Effector memory CD4-positive, alpha-beta T cell (primary cell): ENCODE results near the gene TOM1.
A peak's percentile ranks its signal among the peaks of the same experiment; 100 is the strongest.

ENCODE experiments used
- DNase-seq, 3 donors: peaks; one replicate each; pipeline ENCODE4 v3.0.0-alpha.2; 2020
- H3K27ac ChIP-seq: 2 replicates; pipeline ENCODE4 v1.7.0; 2013; ENCODE audit warnings: mild to moderate bottlenecking, low read length, moderate library complexity; ENCODE audit not compliant: insufficient read depth, poor library complexity, severe bottlenecking
- H3K27me3 ChIP-seq: replicated peaks from 2 replicates; pipeline ENCODE4 v1.7.0; 2013; ENCODE audit warnings: mild to moderate bottlenecking, low read length; ENCODE audit not compliant: insufficient read depth, control insufficient read depth, poor library complexity, severe bottlenecking
- H3K36me3 ChIP-seq: 2 replicates; pipeline ENCODE4 v1.7.0; 2013; ENCODE audit warnings: mild to moderate bottlenecking, low read length, moderate library complexity; ENCODE audit not compliant: control insufficient read depth, insufficient read depth
- H3K4me1 ChIP-seq: 2 replicates; pipeline ENCODE4 v1.7.0; 2013; ENCODE audit warnings: low read length, mild to moderate bottlenecking; ENCODE audit not compliant: control insufficient read depth, insufficient read depth, poor library complexity, severe bottlenecking
- H3K4me3 ChIP-seq: 2 replicates; pipeline ENCODE4 v1.7.0; 2013; ENCODE audit warnings: low read length, low read depth, mild to moderate bottlenecking; ENCODE audit not compliant: insufficient read depth, poor library complexity, severe bottlenecking
- H3K9me3 ChIP-seq: 2 replicates; pipeline ENCODE4 v1.7.0; 2013; ENCODE audit warnings: mild to moderate bottlenecking, low read length, moderate library complexity; ENCODE audit not compliant: control insufficient read depth

Gene TOM1

DNA sequence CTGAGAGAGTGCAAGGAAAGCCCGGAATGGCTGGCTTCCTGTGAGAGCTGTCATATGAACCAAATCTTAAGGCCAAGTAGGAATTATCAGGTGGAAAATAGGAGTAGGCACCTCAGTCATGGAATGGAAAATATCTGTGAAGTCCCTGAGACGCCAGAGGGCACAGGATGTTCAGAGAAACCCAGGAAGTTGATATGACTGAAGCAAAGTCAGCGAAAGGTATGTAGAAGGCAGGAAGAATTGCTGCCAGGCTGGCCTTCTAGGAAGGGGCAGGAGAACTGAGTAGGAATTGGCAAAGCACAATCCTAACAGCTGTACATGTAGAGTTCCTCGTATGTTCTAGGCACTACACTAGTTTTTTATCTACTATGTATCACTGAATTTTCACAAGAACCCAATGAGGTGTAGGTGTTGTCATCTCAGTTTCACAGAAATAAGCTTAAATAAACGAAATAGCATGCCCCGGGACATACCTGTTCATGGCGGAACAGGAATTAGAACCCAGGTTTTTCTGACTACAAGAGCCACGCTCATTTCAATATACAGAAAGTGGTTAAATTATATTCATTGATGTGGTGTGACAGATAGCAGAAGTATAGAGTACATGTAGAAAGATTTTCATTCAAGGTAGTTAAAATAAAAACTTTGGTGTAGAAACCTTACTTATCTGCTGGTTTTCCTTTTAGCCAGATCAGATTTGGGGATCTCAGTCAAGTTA is 25.4 kb upstream of the TOM1 start:
- Histone ChIP-seq H3K9me3 (no peaks in the 10 kb centered on the region), H3K27ac (no peak overlapping the region), H3K27me3 (no peaks in the 10 kb centered on the region), H3K36me3 (peaks cover 7% of the 10 kb centered on the region), H3K4me3 (no peak overlapping the region), H3K4me1 (no peaks in the 10 kb centered on the region)
- DNase-seq = no peak

DNA sequence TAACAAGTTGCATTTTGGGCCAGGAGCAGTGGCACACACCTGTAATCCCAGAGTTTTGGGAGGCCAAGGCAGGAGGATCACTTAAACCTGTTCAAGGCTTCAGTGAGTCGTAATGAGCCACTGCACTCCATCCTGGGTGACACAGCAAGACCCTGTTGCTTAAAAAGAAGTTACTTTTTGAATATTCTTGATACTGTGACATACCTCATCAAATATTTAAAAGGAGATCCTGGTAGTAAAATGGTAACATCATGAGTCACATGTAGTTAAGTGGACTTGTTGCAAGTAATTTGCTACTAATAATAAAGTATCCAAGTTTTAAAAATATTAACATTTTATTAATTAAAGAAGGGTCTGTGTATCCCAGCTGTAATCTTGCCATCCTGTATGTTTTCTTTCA is 24.1 kb upstream of the TOM1 start:
- no peaks in the 10 kb centered on the region for H3K27me3 ChIP-seq
- DNase-seq = no peak
- no peaks in the 10 kb centered on the region for H3K9me3 ChIP-seq
- H3K4me1 ChIP-seq = no peaks in the 10 kb centered on the region
- no peaks in the 10 kb centered on the region for H3K36me3 ChIP-seq
- no peak overlapping the region for H3K27ac ChIP-seq
- no peak overlapping the region for H3K4me3 ChIP-seq

DNA sequence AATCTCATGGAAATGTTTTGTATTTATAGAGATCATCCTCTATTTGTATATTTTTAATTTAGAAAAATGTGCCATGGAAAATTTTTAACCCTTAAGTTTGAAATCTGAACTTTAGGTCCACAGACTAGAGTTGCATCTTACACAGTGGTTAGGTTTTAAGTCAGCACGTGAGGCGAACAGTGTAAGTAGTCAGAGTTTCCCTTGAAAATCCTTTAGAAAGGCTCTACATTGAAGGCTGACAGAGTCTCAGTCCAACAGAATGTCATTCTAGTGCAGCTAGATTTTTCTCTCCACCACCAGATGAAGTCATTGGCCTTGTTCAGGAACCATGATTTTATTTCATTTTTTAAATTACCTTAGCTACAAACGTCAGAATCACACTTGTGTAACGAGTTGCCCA is 23.7 kb upstream of the TOM1 start:
- no peak for DNase-seq
- no peaks in the 10 kb centered on the region for H3K27me3 ChIP-seq
- no peak overlapping the region for H3K4me3 ChIP-seq
- no peak overlapping the region for H3K27ac ChIP-seq
- no peaks in the 10 kb centered on the region for H3K9me3 ChIP-seq
- H3K4me1 ChIP-seq = no peaks in the 10 kb centered on the region
- no peaks in the 10 kb centered on the region for H3K36me3 ChIP-seq

DNA sequence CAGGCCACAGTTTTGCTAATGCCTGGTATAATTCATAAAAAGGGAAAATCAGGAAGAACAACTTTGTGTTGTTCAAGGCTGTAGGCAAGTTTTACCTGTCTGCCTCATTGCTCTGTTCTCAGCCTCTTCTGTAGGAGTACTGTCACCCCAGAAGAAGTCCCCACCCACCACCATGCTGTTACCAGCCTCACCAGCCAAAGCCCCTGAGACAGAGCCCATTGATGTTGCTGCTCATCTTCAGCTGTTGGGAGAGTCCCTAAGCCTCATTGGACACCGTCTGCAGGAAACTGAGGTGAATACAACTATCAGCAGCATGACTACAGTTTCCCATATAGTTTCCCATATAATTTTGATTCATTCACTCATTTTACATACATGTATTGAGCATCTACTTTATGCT is 11.6 kb upstream of the TOM1 start:
- Histone ChIP-seq H3K36me3 (peaks cover 37% of the 10 kb centered on the region), H3K4me1 (no peaks in the 10 kb centered on the region), H3K4me3 (no peak overlapping the region), H3K27ac (no peak overlapping the region), H3K9me3 (no peaks in the 10 kb centered on the region), H3K27me3 (no peaks in the 10 kb centered on the region)
- DNase-seq = no peak

DNA sequence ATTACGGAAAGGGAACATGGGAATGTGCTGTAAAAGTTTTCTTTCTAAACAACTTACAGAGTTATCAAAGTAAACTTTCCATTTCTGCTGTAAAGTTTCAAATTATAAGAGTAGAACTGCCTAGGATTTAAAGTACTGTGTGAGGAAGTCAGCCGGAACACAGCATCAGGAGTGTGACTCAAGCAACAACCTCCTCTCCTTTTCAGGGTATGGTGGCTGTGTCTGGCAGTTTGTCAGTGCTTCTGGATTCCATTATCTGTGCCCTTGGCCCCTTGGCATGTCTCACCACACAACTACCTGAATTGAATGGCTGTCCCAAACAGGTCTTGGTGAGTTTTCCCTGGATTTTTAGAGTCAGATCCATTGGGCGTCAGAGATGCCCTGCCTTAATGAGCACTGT is 6.9 kb upstream of the TOM1 start:
- H3K9me3 ChIP-seq = no peaks in the 10 kb centered on the region
- DNase-seq = no peak
- H3K27me3 ChIP-seq = no peaks in the 10 kb centered on the region
- no peak overlapping the region for H3K27ac ChIP-seq
- no peak overlapping the region for H3K4me3 ChIP-seq
- H3K4me1 ChIP-seq = no peaks in the 10 kb centered on the region
- peaks cover 26% of the 10 kb centered on the region for H3K36me3 ChIP-seq

DNA sequence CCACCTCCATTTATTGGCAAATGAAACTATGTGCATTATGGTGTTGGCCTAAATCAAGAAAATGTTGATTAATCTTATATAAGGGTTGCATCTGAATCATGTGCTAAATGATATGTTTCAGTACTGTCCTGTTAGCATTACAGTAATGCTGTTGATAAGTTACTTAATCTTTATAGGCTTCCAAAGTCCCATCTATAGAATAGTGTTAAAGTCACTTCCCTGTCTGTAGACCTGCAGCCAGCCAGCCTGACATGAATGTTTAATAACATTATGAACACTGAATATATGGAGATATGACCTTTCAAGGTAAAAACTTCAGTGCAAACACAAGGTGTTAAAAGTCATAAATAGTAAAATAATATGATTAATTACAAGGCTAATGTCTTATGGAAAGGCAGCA is 3.6 kb upstream of the TOM1 start:
- no peak overlapping the region for H3K27ac ChIP-seq
- peaks cover 8% of the 10 kb centered on the region for H3K4me1 ChIP-seq
- no peaks in the 10 kb centered on the region for H3K27me3 ChIP-seq
- no peaks in the 10 kb centered on the region for H3K9me3 ChIP-seq
- no peak for DNase-seq
- H3K36me3 ChIP-seq = peaks cover 8% of the 10 kb centered on the region
- no peak overlapping the region for H3K4me3 ChIP-seq

DNA sequence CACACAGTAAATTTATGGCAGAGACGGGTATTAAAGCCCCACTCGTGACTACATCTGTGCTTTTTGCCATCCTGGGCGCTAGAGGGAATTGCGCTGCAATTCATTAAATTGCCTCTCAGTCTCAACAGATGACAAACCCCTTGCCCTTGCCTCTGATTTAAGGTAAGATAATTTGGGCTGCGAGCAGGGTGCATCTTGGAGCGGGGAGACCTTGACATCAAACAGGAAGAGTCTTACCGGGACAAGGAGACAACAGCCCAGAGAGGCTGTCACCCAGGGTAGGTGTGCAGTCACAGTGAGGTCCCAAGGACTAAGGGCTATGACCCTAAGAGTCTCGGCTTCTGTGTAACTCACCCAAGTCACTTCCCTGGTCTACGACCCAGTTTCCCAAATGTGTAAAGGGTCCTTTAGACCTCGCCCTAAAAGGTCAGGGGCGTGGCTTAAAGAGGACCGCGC is 449 bp upstream of the TOM1 start:
- peak overlapping the region; percentile 96 for H3K4me3 ChIP-seq
- peak overlapping the region; percentile 97 for H3K27ac ChIP-seq
- no peaks in the 10 kb centered on the region for H3K27me3 ChIP-seq
- H3K9me3 ChIP-seq = no peaks in the 10 kb centered on the region
- H3K36me3 ChIP-seq = no peaks in the 10 kb centered on the region
- peaks cover 16% of the 10 kb centered on the region for H3K4me1 ChIP-seq
- no peak for DNase-seq

DNA sequence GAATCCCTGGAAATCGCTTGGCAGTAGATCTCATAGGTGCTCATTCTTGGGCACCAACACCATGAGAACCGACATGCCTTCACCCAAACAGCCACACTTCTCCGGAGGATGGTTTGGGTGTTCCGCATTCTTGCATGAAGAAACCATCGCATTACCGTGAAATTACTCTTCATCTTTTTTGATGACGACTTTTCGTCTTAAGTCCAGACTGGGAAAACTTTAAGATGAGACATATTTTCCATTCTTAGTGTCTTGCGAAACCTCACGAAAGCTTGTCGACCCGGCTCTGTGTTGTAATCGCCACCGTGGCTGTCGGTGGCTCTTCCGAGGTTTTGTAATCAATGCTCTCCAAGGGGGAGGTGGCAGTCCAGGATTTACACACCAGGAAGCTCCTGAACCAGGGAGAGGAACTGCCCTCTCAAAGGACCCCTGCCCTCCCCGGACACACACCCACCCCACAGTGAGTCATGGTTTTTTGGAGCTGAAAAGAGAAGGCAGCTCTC is 1.7 kb downstream of the TOM1 start:
- DNase-seq = no peak
- Histone ChIP-seq H3K36me3 (no peaks in the 10 kb centered on the region), H3K27me3 (no peaks in the 10 kb centered on the region), H3K9me3 (no peaks in the 10 kb centered on the region), H3K27ac (no peak overlapping the region), H3K4me3 (no peak overlapping the region), H3K4me1 (peaks cover 27% of the 10 kb centered on the region)

DNA sequence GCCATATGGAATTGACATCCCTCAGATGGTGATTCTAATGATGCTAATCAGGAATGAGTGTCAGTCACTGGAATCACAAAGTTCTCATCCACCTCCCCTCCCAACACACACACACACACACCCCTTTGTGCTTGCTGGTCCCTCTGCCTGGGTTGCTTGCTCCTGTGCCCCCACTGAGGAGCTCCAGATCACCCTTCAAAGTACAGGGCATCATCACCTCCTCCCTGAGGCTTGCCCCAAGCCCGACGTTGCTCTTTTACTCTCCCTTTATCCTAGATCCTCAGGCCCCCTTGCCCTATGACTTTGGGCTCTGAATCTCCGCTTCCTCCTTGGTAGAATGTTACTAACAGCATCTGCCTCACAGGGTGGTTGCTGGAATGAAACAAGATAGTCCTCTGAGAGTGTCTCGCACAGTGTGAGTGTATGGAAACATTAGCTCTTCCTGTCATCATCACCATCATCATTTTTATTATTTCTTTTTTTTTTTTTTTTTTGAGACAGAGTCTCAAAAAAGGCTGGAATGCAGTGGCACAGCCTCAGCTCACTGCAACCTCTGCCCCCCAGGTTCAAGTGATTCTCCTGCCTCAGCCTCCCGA is 3.4 kb downstream of the TOM1 start:
- no peak overlapping the region for H3K27ac ChIP-seq
- H3K36me3 ChIP-seq = no peaks in the 10 kb centered on the region
- peaks cover 38% of the 10 kb centered on the region for H3K4me1 ChIP-seq
- no peak for DNase-seq
- H3K27me3 ChIP-seq = no peaks in the 10 kb centered on the region
- H3K9me3 ChIP-seq = no peaks in the 10 kb centered on the region
- H3K4me3 ChIP-seq = no peak overlapping the region

DNA sequence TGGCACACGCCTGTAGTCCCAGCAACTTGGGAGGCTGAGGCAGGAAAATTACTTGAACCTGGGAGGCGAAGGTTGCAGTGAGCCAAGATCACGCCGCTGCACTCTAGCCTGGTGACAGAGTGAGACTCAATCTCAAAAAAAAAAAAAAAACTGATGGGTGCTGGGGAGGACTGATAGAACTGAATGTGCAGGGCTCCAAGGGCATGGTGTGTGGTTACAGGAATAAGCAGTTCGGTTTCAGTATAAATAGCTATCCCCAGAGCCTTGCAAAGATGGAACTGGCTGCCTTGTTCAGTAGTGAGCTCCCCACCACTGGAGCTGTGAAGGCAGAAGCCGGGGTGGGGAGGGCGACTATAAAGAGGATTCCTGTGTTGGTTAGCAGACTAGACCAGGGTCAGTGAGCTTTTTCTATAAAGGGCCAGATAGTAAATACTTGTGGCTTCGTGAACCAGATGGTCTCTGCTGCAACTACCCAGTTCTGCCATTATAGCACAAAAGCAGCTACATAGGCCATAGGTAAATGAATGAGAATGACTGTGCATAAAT is 5.9 kb downstream of the TOM1 start:
- H3K27ac ChIP-seq = no peak overlapping the region
- H3K4me1 ChIP-seq = peaks cover 49% of the 10 kb centered on the region
- no peak for DNase-seq
- H3K9me3 ChIP-seq = no peaks in the 10 kb centered on the region
- H3K4me3 ChIP-seq = no peak overlapping the region
- H3K27me3 ChIP-seq = no peaks in the 10 kb centered on the region
- H3K36me3 ChIP-seq = no peaks in the 10 kb centered on the region
